HG02588 (cell line): ENCODE results near the gene CLEC10A.
"Not testable (repeated sequence)": the region's sequence is repeated elsewhere in the genome, so short reads cannot be mapped to it uniquely, and the experiment has no call there.

Experiments
- ATAC-seq: cut with Tn5 transposase; IDR thresholded peaks from one replicate; pipeline ENCODE4 v1.9.1; 2021; ENCODE audit warnings: mild to moderate bottlenecking, moderate library complexity; ENCODE audit not compliant: unreplicated experiment

The CLEC10A gene

DNA sequence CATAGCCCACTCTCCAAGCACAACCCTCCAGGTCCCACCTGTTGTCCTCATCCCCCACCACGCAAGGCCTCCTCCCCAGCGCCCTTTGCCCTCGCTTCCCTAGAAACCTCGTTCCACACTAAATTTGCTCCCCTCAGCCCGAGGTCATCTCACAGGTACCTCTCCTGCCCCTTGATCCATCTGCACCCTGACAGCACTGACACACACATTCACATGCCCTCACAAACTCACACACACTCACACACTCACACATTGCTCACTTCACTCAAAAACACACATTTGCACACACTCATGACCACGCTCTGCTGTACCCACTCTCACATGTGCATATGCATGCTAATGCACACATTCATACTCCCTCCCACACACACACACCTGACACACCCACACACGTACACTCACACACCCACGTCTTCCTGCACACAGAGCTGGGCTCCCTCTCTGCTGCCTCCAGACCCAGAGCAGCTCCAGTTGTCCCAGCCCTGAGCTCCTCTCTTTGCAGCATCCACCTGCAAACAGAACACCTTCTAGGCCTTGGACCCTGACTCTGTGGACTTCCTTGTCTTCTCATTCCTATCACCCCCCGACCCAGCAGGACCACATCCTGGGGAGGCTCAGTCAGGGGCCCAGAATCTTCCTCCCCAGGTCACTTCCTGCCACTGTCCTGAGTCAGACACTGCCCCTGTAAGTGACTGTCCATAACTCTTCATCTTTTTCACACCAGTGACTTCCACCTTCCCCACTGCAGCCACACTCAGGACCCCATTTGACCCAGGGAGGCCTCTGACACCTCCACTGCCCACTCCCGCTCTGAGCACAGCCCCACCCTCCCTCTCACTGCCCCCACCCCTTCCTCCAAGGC is 29.6 kb upstream of the CLEC10A start:
- ATAC-seq = no peak

DNA sequence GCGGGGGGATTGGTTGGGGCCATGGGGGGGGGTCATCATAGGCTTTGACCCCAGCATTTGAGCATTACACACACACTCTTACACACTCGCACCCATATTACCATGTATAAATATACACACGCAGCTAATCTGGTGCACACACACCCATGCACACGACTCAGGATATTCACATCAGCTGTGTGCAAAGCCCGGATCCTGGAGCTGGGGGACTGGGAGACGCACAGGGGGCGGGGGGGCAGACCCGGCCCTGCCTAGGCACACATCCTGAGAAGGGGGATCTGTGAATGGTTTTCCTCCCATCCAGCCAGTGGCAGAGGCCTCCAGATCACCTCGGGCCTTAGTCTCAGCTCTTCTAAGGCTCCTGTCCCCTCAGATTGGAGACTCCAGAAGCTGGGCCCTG is 28.9 kb upstream of the CLEC10A start:
- no peak for ATAC-seq

DNA sequence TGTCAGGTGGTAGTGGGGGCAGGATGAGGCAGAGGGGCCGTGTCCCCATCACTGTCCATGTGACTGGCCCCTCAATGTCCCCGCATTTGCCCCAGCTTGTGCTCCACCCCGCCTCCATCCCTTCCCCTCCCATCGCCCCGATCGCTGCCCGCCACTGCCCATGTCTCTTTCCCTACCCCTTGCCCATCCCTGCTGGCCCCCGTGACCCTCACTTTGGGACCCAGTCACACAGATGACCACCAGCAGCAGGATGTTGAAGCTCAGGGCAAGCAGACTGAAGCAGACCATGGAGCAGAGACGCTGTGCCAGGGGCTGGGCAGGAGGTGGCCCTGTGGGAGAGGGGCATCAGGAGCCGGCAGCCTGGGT is 28.5 kb upstream of the CLEC10A start:
- ATAC-seq = no peak

DNA sequence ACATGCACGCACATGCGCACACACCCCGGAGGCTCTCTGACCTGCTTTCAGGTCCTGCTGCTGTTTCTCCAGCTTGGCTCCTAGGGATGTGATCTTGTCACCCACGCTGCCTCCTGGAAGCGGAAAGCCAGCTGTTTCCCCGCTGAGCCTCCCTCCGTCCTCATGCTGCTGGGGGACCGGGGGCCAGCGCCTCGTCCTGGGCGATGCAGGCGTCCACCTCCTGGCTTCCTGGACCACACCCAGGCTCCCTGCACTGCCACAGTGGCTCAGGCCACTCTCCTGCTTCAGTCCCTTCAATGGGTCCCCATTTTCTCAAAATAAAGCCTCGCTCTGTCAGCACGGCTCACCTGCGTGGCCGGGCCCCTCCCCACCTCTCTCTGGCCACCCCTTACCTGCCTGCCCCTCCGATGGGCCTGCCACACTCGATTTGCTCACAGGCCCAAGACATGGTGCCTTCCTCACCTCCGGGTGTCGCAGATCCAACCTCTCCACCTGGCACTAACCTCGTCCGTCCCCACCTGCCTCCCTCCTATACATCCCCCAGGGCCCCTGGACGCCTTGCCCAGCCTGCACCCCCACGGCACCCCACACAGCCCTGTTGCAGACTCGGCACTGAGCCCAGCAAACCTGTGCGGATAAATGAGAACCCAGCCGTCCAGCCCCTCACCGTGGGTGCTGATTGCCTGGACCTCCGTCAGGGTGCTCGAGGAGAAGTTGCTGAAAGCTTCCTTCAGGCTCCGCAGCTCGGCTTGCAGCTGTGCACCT is 27.9 kb upstream of the CLEC10A start:
- no peak for ATAC-seq

DNA sequence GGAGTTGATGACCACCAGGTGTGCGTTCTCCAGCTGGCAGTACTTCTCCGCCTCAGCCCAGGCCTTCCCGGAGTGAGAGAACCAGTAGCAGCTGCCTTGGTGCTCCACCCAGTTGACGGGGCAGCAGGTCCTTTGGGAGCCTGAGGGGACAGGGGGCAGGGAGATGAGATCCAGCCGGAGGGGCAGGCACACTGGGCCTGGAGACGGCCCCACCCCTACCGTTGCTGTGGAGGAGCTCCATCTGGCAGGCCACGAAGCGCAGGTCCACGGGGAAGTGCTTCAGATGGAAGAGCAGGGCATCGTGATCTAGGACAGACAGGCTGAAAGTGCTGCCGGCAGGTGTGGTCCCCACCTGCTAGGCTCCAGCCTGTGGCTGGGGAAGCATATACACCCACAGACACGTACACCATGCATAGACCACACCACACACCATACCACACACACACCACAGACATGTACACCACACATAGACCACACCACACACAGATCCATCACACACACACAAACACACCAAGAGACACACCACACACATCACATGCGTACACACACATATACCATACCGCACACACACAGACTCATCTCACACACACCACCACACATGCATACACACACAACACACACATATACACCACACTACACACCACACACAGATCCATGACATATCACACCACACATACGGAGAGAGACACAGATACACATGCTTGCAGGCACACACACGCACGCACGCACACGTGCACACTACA is 27.1 kb upstream of the CLEC10A start:
- no peak for ATAC-seq

DNA sequence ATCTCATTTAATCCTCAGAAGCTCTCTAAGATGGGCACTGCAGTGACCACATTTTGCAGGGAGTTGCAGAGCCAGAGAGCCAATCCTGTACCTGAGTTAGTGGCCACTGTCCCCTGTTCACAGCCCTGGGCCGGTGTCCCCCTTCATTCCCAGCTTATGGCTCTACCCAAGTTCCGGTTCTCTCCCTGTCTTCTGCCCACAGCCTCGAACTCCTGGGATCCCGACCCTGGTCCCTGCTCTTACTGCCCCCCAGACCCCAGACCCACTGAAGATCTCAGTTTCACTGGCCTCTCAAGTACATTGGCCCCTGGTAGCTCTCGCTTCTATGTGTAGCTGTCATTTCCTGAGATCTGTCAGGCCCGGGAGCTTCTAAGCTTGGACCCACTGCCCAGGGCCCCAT is 22.4 kb upstream of the CLEC10A start:
- ATAC-seq = no peak

DNA sequence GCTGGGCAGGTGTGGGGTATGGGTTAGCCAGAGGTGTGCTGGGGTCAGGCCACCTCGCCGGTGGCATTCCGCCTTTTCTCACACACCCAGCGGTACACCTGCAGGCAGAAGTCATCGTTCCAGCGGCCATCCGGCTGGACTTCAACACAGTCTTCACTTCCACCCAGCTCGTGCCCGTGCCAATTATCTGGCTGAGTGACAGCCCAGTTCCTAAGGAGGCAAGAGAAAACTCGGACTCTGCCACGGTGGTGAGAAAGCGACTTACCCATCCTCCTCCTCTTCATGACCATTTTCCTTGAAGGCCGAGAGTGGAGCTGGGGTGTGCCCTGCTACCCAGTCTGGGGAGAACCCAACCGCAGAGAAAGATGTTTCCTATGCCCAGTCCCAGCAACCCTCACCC is 21.5 kb upstream of the CLEC10A start:
- no peak for ATAC-seq

DNA sequence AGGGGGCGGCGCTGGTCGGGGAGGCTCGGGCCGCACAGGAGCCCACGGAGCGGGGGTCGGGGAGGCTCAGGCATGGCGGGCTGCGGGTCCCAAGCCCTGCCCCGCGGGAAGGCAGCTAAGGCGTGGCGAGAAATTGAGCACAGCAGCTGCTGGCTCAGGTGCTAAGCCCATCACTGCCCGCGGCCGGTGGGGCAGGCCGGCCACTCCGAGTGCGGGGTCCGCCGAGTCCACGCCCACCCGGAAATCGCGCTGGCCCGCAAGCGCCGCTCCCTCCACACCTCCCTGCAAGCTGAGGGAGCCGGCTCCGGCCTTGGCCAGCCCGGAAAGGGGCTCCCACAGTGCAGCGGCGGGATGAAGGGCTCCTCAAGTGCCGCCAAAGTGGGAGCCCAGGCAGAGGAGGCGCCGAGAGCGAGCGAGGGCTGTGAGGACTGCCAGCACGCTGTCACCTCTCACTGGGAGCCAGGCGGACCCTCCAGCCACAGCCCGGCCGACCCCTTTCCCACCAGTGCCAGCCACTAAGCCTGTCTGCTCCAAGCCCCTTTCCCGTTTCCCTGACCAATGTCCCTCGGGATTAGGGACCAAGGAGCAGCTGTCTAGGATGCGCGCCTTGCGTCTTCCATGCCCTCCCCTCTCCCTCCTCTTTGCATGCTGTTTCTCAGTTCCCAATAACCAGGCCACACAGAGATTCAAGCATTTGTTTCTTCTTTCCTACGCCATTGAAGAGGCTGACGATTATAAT is 20.8 kb upstream of the CLEC10A start:
- ATAC-seq = not testable (repeated sequence)

DNA sequence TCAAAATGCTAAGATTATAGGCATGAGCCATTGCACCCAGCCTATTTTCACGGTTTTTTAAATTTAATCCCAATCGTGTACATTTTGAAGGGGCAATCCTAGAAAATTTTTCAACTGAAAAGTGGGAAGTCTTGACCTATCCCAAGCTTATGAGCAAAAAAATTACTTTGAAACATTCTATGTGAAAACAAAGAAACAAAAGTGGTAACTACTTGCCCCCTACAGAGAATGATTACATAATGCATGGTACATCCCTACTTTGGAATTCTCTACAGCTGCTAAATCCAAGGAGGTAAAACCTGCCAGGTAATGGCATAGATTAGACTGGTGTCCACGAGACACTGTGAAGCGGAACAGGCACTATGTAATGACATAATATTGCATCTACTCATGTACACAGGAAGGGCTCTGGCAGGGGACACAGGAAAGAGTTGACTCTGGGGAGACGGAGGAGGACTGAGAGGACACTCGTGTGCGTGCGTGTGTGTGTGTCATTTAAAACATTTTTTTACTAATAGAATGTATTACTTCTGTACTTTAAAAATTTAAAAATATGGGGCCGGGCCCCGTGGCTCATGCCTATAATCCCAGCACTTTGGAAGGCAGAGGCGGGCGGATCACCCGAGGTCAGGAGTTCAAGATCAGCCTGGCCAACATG is 18.9 kb upstream of the CLEC10A start:
- ATAC-seq = no peak

DNA sequence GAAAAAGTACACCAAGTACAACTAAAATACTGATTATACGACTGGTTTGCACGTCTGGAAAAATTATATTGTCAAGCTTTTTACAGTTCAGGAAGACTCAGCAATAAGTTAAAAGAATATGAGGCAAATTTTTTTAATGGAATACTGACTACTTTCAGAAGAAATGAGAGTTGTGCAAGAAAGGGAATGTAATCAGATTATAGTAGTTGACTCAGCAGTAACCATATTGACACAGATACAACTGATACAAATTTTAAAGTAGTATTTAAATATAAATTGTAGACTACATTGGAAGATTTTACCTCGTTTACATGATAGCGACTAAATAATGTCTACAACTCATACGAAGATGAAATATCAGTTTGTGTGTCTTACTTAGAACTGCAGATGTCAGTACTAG is 17.9 kb upstream of the CLEC10A start:
- no peak for ATAC-seq

DNA sequence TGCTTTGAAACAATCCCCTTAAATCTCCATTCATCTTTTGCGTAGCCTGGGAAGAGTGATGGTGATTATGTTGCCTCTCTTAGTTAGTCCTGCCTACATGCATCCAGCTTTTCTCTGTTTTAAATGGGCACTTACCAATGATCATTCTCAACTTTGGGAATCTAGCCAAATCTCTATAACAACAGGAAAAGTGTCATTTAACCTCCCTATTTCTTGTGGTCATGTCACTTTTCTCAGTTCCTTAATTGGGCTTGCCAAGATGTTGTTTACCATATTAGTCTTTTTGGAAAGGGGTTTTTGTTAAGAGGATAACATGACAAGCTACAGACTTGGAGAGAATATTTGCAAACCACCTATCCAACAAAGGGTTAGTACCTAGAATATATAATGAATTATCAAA is 15.6 kb upstream of the CLEC10A start:
- no peak for ATAC-seq

DNA sequence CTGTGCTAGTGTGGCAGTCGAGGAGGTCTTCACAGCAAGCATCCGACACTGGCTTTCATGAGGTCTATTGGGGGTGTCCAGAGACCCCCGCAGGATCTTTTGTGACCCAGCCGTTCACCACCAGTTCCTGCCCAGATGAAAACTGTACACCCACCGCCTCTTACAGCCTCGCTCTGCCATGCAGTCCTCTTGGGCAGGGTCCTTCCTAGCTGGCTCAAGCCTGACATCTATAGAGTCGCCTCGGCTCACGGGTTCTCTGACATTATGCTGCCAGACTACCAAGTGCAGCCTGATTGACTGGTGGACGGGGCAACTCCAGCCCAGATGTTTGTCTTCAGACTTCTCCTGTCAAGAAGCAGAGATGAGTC is 14.6 kb upstream of the CLEC10A start:
- ATAC-seq = no peak

DNA sequence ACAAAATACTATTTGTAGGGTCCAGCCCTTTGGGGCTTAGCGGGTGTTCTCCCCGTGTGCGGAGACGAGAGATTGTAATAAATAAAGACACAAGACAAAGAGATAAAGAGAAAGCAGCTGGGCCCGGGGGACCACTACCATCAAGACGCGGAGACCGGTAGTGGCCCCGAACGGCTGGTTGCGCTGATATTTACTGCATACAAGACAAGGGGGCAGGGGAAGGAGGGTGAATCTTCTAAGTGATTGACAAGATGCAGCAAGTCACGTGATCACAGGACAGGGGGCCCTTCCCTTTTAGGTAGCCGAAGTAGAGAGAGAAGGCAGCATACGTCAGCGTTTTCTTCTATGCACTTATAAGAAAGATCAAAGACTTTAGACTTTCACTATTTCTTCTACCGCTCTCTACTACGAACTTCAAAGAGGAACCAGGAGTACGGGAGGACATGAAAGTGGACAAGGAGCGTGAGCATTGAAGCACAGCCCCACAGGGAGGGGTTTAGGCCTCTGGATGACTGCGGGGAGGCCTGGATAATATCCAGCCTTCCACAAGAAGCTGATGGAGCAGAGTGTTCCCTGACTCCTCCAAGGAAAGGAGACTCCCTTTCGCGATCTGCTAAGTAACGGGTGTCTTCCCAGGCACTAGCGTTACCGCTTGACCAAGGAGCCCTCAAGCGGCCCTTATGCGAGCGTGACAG is 11.4 kb upstream of the CLEC10A start:
- ATAC-seq = not testable (repeated sequence)

DNA sequence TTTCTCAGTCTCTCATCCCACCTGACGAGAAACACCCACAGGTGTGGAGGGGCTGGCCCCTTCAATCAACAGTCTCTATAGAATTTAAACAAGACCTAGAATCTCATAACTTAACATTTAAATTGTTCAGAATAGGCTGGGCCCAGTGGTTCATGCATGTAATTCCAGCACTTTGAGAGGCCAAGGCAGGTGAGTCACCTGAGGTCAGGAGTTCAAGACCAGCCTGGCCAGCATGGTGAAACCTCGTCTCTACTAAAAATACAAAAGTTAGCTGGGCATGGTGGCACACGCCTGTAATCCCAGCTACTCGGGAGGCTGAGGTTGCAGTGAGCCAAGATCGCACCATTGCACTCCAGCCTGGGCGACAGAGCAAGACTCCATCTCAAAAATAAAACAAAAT is 9.5 kb upstream of the CLEC10A start:
- not testable (repeated sequence) for ATAC-seq

DNA sequence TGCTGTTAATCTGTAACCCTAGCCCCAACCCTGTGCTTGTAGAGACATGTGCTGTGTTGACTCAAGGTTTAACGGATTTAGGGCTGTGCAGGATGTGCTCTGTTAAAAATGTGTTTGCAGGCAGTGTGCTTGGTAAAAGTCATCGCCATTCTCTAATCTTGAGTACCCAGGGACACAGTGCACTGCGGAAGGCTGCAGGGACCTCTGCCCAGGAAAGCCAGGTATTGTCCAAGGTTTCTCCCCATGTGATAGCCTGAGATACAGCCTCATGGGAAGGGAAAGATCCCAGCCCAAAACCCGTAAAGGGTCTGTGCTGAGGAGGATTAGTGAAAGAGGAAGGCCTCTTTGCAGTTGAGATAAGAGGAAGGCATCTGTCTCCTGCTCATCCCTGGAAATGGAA is 8.4 kb upstream of the CLEC10A start:
- ATAC-seq = not testable (repeated sequence)

DNA sequence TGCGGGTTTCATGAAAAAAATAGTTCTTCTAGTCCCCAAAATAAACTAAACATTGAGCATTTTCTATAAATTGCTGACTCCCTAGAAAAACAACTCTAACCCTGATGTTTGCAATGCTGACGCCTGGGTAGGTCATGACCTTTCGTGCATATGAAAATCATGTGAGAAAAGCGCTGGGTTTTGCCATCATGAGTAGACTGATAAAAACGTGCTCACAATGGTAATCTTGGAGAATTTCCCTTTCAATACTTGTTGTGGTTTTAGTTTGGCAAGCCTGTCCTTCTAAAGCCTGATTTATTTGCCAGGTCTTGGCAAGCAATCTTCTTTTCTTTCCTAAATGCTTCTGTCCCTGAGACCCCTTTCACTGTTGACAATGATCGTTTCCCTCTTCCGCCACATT is 4.0 kb upstream of the CLEC10A start:
- no peak for ATAC-seq

DNA sequence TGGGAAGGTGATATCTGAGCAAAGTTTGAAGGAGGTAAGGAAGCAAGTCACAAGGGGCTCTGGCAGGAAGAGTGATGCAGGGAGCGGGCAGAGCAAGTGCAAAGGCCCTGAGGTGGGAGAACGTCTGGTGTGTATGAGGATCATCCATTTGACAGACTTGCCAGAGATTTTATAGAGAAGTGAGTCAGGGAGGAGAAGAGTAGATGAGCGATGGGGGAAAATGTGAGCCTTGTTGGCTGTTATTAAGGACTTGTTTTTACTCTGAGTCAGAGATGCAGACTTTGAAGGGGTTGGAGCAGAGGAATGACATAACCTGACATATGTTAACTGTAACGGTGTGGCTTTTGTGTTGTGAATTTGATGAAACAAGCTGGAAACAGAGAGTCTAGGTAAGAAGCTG is 3.5 kb upstream of the CLEC10A start:
- ATAC-seq = no peak

DNA sequence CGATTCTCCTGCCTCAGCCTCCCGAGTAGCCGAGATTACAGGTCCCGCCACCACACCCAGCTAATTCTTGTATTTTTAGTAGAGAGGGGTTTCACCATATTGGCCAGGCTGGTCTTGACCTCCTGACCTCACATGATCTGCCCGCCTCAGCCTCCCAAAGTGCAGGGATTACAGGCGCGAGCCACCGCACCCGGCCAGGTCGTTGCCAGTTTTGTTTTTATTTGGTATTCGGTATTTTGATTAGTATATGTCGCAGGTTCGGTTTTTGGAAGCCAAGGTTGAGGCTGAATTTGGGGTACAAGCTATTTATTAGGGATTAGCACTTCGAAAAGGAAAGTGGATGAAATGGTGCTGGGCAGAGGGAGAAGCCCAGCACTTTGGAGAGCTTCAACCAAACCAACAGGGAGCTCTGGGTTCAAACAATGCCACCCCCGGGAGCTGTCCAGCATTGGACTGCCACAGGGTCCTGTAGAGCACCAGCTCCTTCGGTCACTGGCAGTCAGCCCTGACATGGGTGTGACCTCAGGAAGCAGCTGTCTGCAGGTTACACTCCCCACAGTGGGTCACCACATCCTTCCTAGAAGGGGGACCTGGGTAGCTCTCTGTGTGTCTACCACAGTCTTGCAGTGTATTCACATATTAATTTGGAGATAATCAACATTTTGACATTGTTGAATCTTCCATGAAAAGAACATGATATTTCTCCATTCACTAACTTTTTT is 1.5 kb upstream of the CLEC10A start:
- no peak for ATAC-seq

DNA sequence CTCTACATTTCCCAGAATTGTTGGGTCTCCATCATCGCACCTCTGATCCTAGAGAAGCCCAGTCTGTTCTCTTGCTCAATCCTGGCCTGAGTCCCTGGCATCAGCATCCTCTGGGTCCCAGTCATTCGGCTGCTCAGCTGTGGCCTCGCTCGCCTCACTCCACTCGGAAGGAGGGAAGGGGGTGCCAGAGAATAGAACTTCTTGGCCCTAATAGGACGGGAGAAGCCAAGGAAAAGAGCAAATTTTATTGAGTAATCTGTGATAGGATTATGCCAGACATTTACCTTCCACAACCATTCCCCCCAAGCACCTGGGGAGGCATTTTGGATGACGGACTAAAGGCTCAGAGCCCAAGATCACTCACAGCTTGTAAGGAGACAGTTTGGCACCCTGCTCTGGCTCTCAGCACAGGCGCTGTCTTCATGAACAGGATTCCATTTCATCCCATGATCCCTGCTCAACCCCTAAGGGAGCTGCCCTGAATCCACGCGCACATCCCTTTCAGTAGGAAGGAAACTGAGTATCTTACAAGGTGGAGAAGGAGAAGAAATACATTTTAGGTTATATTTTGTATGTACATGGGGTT is 498 bp upstream of the CLEC10A start:
- no peak for ATAC-seq
